Psoas muscle (tissue), 8 donors: ENCODE data around the gene RNF181. TPM values are rescaled to one million over a fixed set of nuclear protein-coding genes. Genes with fewer than 3 reads are reported as not detected.

ENCODE experiments used
- ATAC-seq, 4 donors: fragments of 200-7000 bp; cut with Tn5 transposase; one replicate each; pipeline ENCODE4 v1.9.1; 2020; ENCODE audit warnings: moderate library complexity in 3 of 4, mild to moderate bottlenecking in 2 of 4
- DNase-seq, 2 donors: peaks; one replicate each; pipeline ENCODE4 v3.0.0-alpha.2; 2020
- H3K27ac ChIP-seq: fragments of 200-600 bp; one replicate; pipeline ENCODE4 v1.8.0; 2022
- H3K27me3 ChIP-seq, 3 donors: fragments of 200-600 bp in 1 of 3; one replicate each; pipeline versions ENCODE4 v1.6.1 to v1.8.0; 2013 to 2022; ENCODE audit warnings: low read length in 2 of 3, mild to moderate bottlenecking in 2 of 3, moderate library complexity in 1 of 3; ENCODE audit not compliant: insufficient read depth in 3 of 3
- H3K36me3 ChIP-seq, 2 donors: fragments of 200-600 bp in 1 of 2; one replicate each; pipeline versions ENCODE4 v1.6.1 to v1.8.0; 2013 to 2022; ENCODE audit warnings: low read depth in 1 of 2, mild to moderate bottlenecking in 1 of 2, moderate library complexity in 1 of 2; ENCODE audit not compliant: insufficient read depth in 1 of 2
- H3K4me1 ChIP-seq: fragments of 200-600 bp; one replicate; pipeline ENCODE4 v1.8.0; 2022
- H3K4me3 ChIP-seq: fragments of 200-600 bp; one replicate; pipeline ENCODE4 v1.8.0; 2022; ENCODE audit warnings: mild to moderate bottlenecking
- H3K9me3 ChIP-seq: fragments of 200-600 bp; one replicate; pipeline ENCODE4 v1.8.0; 2022
- CTCF ChIP-seq: fragments of 200-600 bp; IDR thresholded peaks from one replicate; pipeline ENCODE4 v1.8.0; 2022; ENCODE audit warnings: antibody characterized with exemption
- WGBS, 3 donors: extraction: QIAGEN DNeasy Blood & Tissue Kit; methylation state at CpG; one replicate each; pipeline versions ENCODE4 v1.1.6 to v1.1.7; 2013; 5-methylcytosine and 5-hydroxymethylcytosine counted together
- intact Hi-C, 2 donors: fragments of 100-400 bp; cut with DNase I; formaldehyde crosslinking; loops; one replicate each; pipeline versions ENCODE4 v1.11.0 to v1.14.2; 2022
- polyA plus RNA-seq, 3 donors: library from polyadenylated mRNA; stranded (reverse); fragments of 200-250 nt; gene quantifications; one replicate each; pipeline ENCODE4 v1.2.3, GENCODE V29; 2013
- total RNA-seq, 4 donors: library from RNA; stranded (reverse); fragmentation: NEBNext Ultra II Directional in 2 of 4; extraction: Animal tissue kit (Norgen Biotek cat#: 25700) in 2 of 4; gene quantifications; one replicate each; pipeline versions ENCODE4 v1.2.1 to v1.2.4, GENCODE V29; 2021 to 2023
- donor health status: healthy with polysubstance abuse.
- donor health status: DM: no; HTN: no; CAD: no; lungs with moderate emphysema.
- donor health status: Bipolar disorder and iron deficiency.
- donor health status: healthy.
- donor health status: DM: yes; HTN: yes; CAD: no.
- donor health status: DM: no; HTN: no; CAD: no.
- donor health status: DM: no; HTN: no; CAD: no.
- donor health status: DM: yes; HTN: yes; CAD: no.

The RNF181 gene
- total and polyA plus RNA-seq, 7 donors, result 84.7 to 212 (median 107) TPM

DNA sequence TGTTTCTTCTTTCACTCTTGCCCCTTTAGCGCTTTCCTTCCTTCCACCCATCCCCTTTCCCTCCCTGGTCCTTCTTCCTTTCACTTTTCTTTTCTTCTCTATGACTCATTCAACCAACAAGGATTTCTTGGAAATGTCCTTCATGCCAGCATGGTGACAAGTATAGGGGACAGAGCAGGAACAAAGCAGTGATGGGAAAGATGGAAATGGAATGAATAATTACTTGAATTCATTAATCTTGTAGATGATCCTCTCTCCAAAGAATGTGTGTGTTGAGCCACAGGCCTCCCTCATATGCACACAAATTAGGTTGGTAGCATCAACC lies 9.8 kb upstream of the RNF181 start:
- peak overlapping the region; percentile 81 for H3K4me3 ChIP-seq
- H3K4me1 ChIP-seq, result peaks cover 61% of the 10 kb centered on the region
- H3K27ac ChIP-seq, result peak overlapping the region; percentile 89
- ATAC-seq, result peak; percentile 31 to 59 (median 44)
- 42 to 88% (median 67%) methylated on average over 1 of the region's 1 CpG for WGBS, 3 donors
- TF ChIP-seq CTCF, result no peak
- no peak for DNase-seq
- no peaks in the 10 kb centered on the region for H3K36me3 ChIP-seq
- no peaks in the 10 kb centered on the region for H3K27me3 ChIP-seq
- no peaks in the 10 kb centered on the region for H3K9me3 ChIP-seq
- intact Hi-C loops, result loop anchor here in 1 of 2 donors (1.0 kb wide), 1 partner anchor 46 kb away; the partner anchor contains the start of gene MAT2A

GRCh38 chr2:85588236-85588635 lies 7.3 kb upstream of the RNF181 start:
- DNase-seq (peak in 1 of 2 donors; percentile 42), ATAC-seq (no peak)
- Histone ChIP-seq H3K4me3 (no peak overlapping the region), H3K27me3 (no peaks in the 10 kb centered on the region), H3K27ac (peak overlapping the region; percentile 89), H3K9me3 (no peaks in the 10 kb centered on the region), H3K36me3 (peaks cover 0 to 4% of the 10 kb centered on the region in 2 donors), H3K4me1 (peaks cover 74% of the 10 kb centered on the region)
- intact Hi-C loops, result no loop called here
- 43 to 56% (median 51%) methylated on average over 4 of the region's 4 CpGs for WGBS, 3 donors
- TF ChIP-seq CTCF, result no peak

GRCh38 chr2:85588645-85589044 lies 6.9 kb upstream of the RNF181 start:
- intact Hi-C loops, result no loop called here
- Histone ChIP-seq H3K4me1 (peaks cover 74% of the 10 kb centered on the region), H3K27ac (peak overlapping the region; percentile 89)

GRCh38 chr2:85589181-85589580 lies 6.4 kb upstream of the RNF181 start:
- Histone ChIP-seq H3K9me3 (no peaks in the 10 kb centered on the region), H3K27ac (peak overlapping the region; percentile 89), H3K27me3 (no peaks in the 10 kb centered on the region), H3K4me3 (no peak overlapping the region), H3K36me3 (peaks cover 0 to 5% of the 10 kb centered on the region in 2 donors), H3K4me1 (peaks cover 70% of the 10 kb centered on the region)
- ATAC-seq, result no peak
- intact Hi-C loops, result no loop called here
- DNase-seq, result peak; percentile 44 to 72
- no peak for TF ChIP-seq CTCF
- WGBS, 3 donors, result 27 to 40% (median 27%) methylated on average over 4 of the region's 4 CpGs

More at GRCh38 chr2:85588645-85589044, 6.9 kb upstream of the RNF181 start:
- Histone ChIP-seq H3K4me3 (no peak overlapping the region), H3K36me3 (peaks cover 0 to 5% of the 10 kb centered on the region in 2 donors), H3K27me3 (no peaks in the 10 kb centered on the region), H3K9me3 (no peaks in the 10 kb centered on the region)
- WGBS, 3 donors, result 61 to 75% (median 62%) methylated on average over 4 of the region's 4 CpGs
- TF ChIP-seq CTCF, result no peak
- DNase-seq, result no peak
- no peak for ATAC-seq
